ENCODE measurements around the gene MPP7. TPM values are rescaled to one million over a fixed set of nuclear protein-coding genes. Genes with fewer than 3 reads are reported as not detected.

The MPP7 gene
- total and polyA plus RNA-seq, 4 donors, result 11.0 to 95.3 (median 27.5) TPM

Small RNA genes lying within 50 kb of the gene (microRNA-seq; reads per million reads assigned to microRNA genes)
- 0 reads per million in 2 donors for gene MIR8086

Other genes starting within 250 kb of the MPP7 start
- 100 to 1,000 TPM; 121 to 149 TPM for gene WAC, start 230.1 kb upstream of the MPP7 start, total RNA-seq
- 10 to 100 TPM; 53.7 to 59.4 TPM for gene WAC, start 230.1 kb upstream of the MPP7 start, polyA plus RNA-seq